Osteocyte (in vitro differentiated cells): ENCODE data around the gene NUTM1. TPM values are rescaled to one million over a fixed set of nuclear protein-coding genes. Genes with fewer than 3 reads are reported as not detected.

Source experiments
- DNase-seq: peaks from one replicate; pipeline ENCODE4 v3.0.0; 2021; ENCODE audit warnings: mixed read lengths; ENCODE audit not compliant: unreplicated experiment; ENCODE audit errors: extremely low spot score
- H3K27ac Mint-ChIP-seq: one replicate; pipeline ENCODE4 v1.8.0; 2021; ENCODE audit warnings: mild to moderate bottlenecking, mixed read lengths; ENCODE audit not compliant: unreplicated experiment
- H3K27me3 Mint-ChIP-seq: one replicate; pipeline ENCODE4 v1.8.0; 2021; ENCODE audit warnings: mixed read lengths; ENCODE audit not compliant: unreplicated experiment
- H3K36me3 Mint-ChIP-seq: one replicate; pipeline ENCODE4 v1.8.0; 2021; ENCODE audit warnings: mixed read lengths; ENCODE audit not compliant: unreplicated experiment
- H3K4me1 Mint-ChIP-seq: one replicate; pipeline ENCODE4 v1.8.0; 2021; ENCODE audit warnings: mixed read lengths; ENCODE audit not compliant: unreplicated experiment
- H3K4me3 Mint-ChIP-seq: one replicate; pipeline ENCODE4 v1.8.0; 2021; ENCODE audit warnings: mild to moderate bottlenecking, moderate library complexity, mixed read lengths; ENCODE audit not compliant: unreplicated experiment
- H3K9me3 Mint-ChIP-seq: one replicate; pipeline ENCODE4 v1.8.0; 2021; ENCODE audit warnings: mixed read lengths; ENCODE audit not compliant: unreplicated experiment
- long read RNA-seq: library from polyadenylated mRNA; unstranded; transcript quantifications from one replicate; pipeline ENCODE4 v2.0.0, GENCODE V29; 2021
- total RNA-seq: library from RNA; stranded (reverse); gene quantifications from 2 replicates; pipeline ENCODE4 v1.2.1, GENCODE V29; 2021
- TF ChIP-seq, protein P1 (sequence below): fragments of 200-600 bp; sonication (generic); IDR thresholded peaks from 2 replicates; pipeline ENCODE4 v1.5.0; 2021; ENCODE audit warnings: antibody characterized with exemption, mild to moderate bottlenecking, moderate library complexity

Gene NUTM1, protein sequence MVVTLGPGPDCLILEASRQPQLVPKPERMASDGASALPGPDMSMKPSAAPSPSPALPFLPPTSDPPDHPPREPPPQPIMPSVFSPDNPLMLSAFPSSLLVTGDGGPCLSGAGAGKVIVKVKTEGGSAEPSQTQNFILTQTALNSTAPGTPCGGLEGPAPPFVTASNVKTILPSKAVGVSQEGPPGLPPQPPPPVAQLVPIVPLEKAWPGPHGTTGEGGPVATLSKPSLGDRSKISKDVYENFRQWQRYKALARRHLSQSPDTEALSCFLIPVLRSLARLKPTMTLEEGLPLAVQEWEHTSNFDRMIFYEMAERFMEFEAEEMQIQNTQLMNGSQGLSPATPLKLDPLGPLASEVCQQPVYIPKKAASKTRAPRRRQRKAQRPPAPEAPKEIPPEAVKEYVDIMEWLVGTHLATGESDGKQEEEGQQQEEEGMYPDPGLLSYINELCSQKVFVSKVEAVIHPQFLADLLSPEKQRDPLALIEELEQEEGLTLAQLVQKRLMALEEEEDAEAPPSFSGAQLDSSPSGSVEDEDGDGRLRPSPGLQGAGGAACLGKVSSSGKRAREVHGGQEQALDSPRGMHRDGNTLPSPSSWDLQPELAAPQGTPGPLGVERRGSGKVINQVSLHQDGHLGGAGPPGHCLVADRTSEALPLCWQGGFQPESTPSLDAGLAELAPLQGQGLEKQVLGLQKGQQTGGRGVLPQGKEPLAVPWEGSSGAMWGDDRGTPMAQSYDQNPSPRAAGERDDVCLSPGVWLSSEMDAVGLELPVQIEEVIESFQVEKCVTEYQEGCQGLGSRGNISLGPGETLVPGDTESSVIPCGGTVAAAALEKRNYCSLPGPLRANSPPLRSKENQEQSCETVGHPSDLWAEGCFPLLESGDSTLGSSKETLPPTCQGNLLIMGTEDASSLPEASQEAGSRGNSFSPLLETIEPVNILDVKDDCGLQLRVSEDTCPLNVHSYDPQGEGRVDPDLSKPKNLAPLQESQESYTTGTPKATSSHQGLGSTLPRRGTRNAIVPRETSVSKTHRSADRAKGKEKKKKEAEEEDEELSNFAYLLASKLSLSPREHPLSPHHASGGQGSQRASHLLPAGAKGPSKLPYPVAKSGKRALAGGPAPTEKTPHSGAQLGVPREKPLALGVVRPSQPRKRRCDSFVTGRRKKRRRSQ
- not detected in 2 replicates for total RNA-seq
- long read RNA-seq: 0 reads

DNA sequence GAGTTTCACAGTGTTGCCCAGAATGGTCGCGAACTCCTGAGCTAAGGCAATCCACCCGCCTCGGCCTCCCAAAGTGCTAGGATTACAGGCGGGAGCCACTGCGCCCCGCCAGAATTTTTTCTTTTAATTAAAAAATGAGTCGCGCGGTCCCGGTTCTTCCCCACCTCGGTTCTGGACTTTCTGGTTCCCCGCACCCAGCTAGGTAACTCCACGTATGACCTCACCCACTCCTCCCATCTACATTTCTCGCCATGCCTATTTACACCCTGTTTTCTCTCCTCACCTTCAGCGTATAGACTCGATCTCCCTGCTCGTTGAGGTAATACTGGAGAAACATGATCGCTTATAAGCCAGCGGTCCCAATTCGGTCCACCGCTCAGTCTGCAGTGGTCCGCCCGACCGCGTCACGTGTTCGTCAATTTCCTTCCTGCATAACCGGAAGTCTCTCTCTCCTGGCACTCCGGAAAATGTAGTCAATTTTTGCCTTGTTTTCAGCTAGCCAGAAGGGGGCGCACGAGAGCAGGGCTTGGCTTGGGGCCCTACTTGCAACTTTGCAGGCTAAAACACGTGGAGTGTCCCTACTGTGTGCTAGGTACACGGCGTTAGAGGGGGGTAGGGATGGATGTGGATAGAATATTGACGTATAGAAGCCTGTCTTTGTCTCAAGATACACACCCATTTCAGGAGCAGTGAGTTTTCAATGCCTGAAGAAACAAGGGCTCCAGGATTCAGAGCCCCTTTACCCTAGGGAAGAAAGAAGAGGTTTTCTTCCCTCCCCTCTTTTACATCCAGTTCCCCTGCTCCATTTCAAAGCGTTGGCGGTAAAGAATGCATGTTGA, at the start of gene NUTM1, which contains the start of gene NOP10:
Gene NUTM1, plus strand, starts transcription at position 579 of the 839 bp plus-strand sequence. CDS start 382 bp downstream, outside the sequence.
Gene NOP10, minus strand, starts transcription at position 400 of the 839 bp plus-strand sequence. Its CDS starts 63 bp downstream, at position 337.
- no peak within 1 kb of the TSS for H3K27ac Mint-ChIP-seq
- no peaks in the 10 kb centered on the region for H3K27me3 Mint-ChIP-seq
- H3K4me3 Mint-ChIP-seq: no peak within 1 kb of the TSS

GRCh38 chr15:34297059-34297458, 46.1 kb upstream of the NUTM1 start:
- Mint-ChIP-seq H3K27ac (peak overlapping the region; percentile 79), H3K4me3 (no peak overlapping the region), H3K9me3 (no peaks in the 10 kb centered on the region), H3K36me3 (peaks cover 20% of the 10 kb centered on the region), H3K27me3 (no peaks in the 10 kb centered on the region), H3K4me1 (peaks cover 33% of the 10 kb centered on the region)
- TF ChIP-seq, protein P1, sequence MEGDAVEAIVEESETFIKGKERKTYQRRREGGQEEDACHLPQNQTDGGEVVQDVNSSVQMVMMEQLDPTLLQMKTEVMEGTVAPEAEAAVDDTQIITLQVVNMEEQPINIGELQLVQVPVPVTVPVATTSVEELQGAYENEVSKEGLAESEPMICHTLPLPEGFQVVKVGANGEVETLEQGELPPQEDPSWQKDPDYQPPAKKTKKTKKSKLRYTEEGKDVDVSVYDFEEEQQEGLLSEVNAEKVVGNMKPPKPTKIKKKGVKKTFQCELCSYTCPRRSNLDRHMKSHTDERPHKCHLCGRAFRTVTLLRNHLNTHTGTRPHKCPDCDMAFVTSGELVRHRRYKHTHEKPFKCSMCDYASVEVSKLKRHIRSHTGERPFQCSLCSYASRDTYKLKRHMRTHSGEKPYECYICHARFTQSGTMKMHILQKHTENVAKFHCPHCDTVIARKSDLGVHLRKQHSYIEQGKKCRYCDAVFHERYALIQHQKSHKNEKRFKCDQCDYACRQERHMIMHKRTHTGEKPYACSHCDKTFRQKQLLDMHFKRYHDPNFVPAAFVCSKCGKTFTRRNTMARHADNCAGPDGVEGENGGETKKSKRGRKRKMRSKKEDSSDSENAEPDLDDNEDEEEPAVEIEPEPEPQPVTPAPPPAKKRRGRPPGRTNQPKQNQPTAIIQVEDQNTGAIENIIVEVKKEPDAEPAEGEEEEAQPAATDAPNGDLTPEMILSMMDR: no peak
- no peak for DNase-seq

More for the DNA sequence above, at the start of gene NUTM1, which contains the start of gene NOP10:
- Mint-ChIP-seq H3K4me1 (peaks cover 34% of the 10 kb centered on the region), H3K9me3 (no peaks in the 10 kb centered on the region), H3K36me3 (peaks cover 15% of the 10 kb centered on the region)
- peak; percentile 96 for DNase-seq
- TF ChIP-seq, protein P1: peak; percentile 95

DNA sequence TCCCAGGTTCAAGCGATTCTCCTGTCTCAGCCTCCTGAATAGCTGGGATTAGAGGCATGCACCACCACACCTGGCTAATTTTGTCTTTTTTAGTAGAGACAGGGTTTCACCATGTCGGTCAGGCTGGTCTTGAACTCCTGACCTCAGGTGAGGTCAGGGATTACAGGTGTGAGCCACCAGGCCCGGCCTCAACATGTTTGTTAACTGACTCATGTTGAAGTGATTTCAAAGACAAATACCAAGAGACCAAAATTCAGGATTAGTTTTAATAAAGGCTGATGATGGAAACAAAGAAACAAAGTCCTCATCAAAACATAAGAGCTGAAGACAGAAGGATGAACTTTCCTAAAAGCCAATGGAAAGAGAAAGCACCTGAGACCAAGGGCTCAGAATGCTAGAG, 42.1 kb upstream of the NUTM1 start:
- H3K27ac Mint-ChIP-seq: no peak overlapping the region
- TF ChIP-seq, protein P1: no peak
- no peaks in the 10 kb centered on the region for H3K27me3 Mint-ChIP-seq
- H3K9me3 Mint-ChIP-seq: peaks cover 4% of the 10 kb centered on the region
- DNase-seq: no peak
- H3K4me3 Mint-ChIP-seq: no peak overlapping the region
- peaks cover 64% of the 10 kb centered on the region for H3K4me1 Mint-ChIP-seq
- H3K36me3 Mint-ChIP-seq: peaks cover 18% of the 10 kb centered on the region

- peak overlapping the region; percentile 73 for H3K27ac Mint-ChIP-seq
- peaks cover 4% of the 10 kb centered on the region for H3K9me3 Mint-ChIP-seq
- H3K36me3 Mint-ChIP-seq: peaks cover 25% of the 10 kb centered on the region
- H3K27me3 Mint-ChIP-seq: no peaks in the 10 kb centered on the region
- peak overlapping the region; percentile 15 for H3K4me3 Mint-ChIP-seq
- no peak for DNase-seq
- peaks cover 53% of the 10 kb centered on the region for H3K4me1 Mint-ChIP-seq
- TF ChIP-seq, protein P1: no peak
Observed at GRCh38 chr15:34304613-34305012, 38.5 kb upstream of the NUTM1 start.
